HG02642 (cell line): Measurements from ENCODE around the gene LRRC4.

ENCODE experiments used
- ATAC-seq: cut with Tn5 transposase; IDR thresholded peaks from one replicate; pipeline ENCODE4 v1.9.1; 2021; ENCODE audit warnings: mild to moderate bottlenecking; ENCODE audit not compliant: unreplicated experiment, poor library complexity

Gene LRRC4, protein sequence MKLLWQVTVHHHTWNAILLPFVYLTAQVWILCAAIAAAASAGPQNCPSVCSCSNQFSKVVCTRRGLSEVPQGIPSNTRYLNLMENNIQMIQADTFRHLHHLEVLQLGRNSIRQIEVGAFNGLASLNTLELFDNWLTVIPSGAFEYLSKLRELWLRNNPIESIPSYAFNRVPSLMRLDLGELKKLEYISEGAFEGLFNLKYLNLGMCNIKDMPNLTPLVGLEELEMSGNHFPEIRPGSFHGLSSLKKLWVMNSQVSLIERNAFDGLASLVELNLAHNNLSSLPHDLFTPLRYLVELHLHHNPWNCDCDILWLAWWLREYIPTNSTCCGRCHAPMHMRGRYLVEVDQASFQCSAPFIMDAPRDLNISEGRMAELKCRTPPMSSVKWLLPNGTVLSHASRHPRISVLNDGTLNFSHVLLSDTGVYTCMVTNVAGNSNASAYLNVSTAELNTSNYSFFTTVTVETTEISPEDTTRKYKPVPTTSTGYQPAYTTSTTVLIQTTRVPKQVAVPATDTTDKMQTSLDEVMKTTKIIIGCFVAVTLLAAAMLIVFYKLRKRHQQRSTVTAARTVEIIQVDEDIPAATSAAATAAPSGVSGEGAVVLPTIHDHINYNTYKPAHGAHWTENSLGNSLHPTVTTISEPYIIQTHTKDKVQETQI

GRCh38 chr7:128030654-128031611 is at the start of gene LRRC4:
LRRC4 (minus strand) TSS chr7:128031437; CDS start chr7:128030640, 797 bp downstream.
- ATAC-seq: peak; percentile 39

DNA sequence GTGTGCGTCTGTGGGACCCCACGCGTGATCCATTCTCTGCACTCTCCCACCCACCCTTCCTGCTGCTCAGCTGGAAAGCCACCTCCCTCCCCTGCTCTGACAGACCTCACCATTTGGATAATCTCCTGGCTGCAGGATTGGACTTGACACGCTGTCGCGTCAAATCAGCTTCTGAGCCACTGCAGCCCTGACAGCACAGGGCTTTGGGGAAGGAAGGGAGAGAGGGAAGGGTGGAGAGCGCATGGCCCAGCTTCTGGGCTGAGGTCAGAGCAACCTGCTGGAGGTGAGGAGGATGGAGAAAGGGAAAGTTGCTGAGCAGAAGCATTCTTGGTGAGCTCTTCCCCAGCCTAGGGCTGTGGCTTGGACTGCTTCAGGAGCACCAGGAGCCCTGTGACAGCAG is 48.9 kb upstream of the LRRC4 start:
- no peak for ATAC-seq

- ATAC-seq: no peak
These were observed 47.1 kb upstream of the LRRC4 start for GRCh38 chr7:128078309-128078708.

DNA sequence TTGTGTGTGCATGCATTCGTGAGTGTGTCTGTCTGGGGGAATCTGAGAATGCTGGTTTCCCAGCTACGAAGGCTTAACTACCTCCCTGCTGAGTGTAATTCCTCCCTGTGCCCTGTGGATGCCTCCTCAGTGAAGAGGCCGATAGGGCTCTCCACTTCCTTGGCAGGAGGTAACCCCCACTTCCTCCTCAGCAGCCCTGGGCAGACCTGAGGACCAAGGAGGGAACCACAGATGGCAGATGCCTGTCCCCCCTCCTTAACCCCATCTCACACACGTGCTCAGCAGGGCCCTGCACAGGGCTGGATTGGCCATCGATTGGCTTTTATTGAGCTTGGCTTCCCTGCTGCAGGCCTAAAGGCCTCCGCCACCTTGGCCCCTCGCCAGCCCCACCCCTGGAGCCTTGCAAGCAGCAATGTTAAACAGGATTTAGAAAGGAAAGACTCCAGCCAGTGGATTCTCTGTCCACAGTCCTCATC is 45.6 kb upstream of the LRRC4 start:
- no peak for ATAC-seq

DNA sequence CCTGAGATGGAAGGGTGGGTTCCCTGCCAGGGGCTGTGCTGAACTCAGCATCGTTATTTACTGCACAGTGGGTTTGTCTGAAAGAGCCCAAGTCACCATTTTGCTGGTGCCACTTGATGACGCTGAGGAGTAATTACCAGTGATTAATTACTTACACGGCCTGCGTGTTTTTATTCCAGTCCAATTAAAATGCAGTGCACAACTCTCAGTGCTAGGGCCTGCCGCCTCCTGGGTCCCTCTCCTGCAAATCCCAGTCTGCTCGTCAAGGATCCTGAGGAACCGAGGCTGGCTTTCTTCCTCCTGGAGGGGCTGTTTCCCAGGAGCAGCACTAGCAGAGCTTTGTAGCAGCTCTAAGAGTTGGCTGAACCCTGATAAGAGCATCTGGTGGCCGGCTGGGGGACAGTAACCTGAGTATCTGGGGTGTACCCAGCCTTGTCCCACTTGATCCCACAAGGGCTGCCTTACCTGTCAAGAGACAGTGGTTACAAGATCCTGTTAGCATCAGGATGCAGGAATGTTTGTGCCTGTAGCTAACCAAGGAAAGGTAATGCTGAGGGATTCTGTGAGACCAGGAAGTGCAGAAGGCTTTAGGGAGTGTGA is 45.1 kb upstream of the LRRC4 start:
- ATAC-seq: no peak

- ATAC-seq: no peak
These were observed 44.2 kb upstream of the LRRC4 start for GRCh38 chr7:128075242-128076095.

DNA sequence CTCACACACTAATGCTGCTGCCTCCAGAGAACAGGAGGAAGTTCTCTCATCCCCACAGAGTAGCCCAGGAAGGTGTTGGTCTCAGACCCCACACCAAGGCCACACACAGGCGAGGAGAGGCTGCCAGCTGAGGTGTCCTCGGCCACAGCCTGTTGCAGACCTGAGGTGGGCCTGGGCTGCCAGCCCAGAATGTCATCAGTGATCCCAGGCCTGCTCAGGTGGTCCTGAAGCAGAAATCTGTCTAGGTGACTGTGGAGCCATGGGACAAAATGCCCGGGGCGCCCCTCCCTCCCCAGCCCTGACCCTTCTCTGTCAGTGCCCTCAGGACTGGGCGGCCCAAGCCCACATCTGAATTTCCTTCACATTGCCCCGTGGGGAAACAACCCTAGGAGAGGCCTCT is 43.5 kb upstream of the LRRC4 start:
- ATAC-seq: no peak

DNA sequence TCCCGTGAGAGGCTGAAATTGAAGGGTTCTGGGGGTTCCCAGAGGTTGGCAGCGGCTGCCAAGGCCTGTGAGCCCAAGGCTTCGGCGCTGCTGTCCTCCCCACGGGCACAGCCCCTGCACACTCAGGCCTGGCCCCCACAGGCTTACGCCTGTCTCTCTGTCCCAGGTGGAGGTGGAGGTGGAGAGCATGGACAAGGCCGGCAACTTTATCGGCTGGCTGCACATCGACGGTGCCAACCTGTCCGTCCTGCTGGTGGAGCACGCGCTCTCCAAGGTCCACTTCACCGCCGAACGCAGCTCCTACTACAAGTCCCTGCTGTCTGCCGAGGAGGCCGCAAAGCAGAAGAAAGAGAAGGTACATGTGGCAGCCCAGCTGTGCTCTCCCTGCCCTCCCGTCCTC is 43.1 kb upstream of the LRRC4 start:
- no peak for ATAC-seq

- no peak for ATAC-seq
These were observed 42.6 kb upstream of the LRRC4 start for GRCh38 chr7:128073671-128074310.

GRCh38 chr7:128071801-128072200 is 40.6 kb upstream of the LRRC4 start:
- ATAC-seq: no peak

- ATAC-seq: no peak
These were observed 40.1 kb upstream of the LRRC4 start for GRCh38 chr7:128071376-128071775.

DNA sequence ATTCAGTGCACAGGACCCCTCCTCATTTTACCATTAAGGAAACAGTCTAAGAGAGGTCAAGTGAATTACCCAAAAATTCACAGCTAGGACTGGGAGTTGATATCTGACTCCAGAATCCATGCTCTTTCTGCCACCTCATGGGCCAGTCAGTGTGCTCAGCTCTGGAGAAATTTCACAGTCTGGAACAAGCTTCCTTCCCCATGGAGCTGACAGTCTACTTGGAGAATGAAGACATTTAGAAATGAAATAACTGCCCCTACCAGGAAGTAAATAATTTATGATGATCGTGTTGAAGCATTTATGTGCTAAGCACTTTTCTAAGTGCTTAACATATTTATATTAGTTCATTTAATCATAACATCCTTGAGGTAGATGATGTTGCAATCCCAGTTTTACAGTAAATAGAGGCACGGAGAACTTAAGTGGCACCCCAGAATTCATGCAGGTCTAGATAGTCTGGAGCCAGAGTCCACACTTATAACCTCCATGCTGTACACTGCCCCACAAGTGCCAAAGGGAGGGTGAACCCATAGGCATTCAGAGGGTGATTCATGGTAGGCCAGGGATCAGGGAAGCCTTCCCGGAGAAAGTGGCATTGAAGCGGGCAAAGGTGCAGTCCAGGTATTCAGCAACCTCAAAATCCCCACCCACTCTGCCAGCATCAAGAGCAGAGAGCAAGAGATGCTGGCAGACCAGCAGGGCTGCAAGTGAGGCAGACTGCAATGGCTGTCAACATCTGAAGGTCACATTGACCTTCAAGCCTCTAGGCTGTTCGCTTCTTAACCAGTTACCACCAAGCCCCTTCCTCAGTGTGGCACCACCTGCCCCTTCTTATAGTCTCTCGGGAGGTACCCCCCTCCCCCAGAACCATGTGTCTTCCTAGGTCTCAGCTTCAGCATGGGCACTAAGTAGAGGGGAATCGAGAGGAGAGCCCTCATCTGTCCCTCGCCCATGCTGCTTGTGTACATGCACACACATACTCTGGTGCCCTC is 38.4 kb upstream of the LRRC4 start:
- ATAC-seq: no peak

DNA sequence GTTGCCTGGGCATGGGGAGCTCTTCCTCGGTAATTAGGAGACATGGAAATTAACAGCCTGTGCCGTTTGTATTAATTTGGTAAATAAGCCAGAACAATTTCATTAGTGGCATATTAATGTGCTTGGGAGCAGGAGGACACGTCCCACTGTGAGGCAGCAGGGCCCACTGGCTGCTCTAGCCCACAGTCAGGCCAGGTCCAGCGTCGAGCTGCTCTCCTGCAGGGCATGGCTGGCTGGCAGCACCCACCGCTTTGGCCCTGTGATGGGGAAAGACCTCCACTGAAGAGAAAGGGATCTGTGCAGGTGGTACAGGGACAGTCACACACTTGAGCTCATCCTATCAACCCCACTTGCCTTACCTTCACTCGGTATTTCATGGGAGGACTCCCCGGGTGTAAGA is 37.5 kb upstream of the LRRC4 start:
- no peak for ATAC-seq

- no peak for ATAC-seq
These were observed 36.7 kb upstream of the LRRC4 start for GRCh38 chr7:128067983-128068382.

- no peak for ATAC-seq
These were observed 35.6 kb upstream of the LRRC4 start for GRCh38 chr7:128066858-128067257.

DNA sequence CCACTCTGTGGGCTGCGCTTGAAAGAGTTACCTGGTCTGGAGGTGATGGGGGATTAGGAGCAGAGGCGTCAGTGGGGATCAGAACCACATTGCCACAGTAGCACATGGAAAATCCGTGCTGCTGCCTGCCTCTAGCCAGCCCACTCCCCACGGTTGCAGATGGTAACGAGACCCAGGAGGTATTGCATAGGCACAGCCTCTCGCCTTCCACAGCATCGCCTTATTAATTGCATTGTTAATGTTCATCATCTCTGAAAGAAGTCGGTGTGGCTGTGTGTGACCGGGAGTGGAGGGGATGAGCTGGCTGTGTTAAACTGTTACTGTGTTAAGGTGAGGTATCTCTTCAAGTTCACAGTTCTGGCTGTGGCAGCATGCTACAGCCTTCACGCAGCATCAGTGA is 35.2 kb upstream of the LRRC4 start:
- ATAC-seq: no peak

- ATAC-seq: no peak
These were observed 34.6 kb upstream of the LRRC4 start for GRCh38 chr7:128065872-128066271.

DNA sequence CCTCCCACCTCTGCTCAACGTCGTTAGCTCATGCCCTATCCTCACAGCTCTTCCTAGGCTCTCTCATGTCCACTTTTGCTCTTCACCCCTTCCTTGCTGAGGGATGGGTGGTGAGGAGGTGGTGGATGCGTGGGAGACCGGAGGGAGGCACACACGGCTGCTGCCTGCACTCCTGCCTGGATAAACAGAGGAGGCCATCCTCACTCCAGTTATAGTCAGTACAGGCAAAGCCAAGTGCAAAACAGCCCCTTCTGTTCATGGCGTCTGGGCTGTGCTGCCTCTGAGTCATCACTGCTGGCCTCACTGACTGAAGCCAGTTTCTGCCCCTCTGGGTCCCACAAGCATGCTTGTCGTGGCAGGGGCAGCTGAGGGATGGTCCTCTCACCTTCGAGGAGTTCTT is 31.9 kb upstream of the LRRC4 start:
- ATAC-seq: no peak
